SU-DHL-6 (cell line): Measurements from ENCODE around the gene SCAPER.

Experiments
- EZH2phosphoT487 ChIP-seq: fragments of 200-600 bp; sonication (generic), shearing (Covaris generic); conservative IDR thresholded peaks from 2 replicates; pipeline ENCODE4 v1.6.1; 2018; ENCODE audit warnings: mild to moderate bottlenecking, antibody characterized with exemption, low read length, moderate library complexity, mixed read lengths
- TF ChIP-seq, protein P1 (sequence below): fragments of 200-600 bp; sonication (generic); IDR thresholded peaks from one replicate; pipeline ENCODE4 v1.5.1; 2017; ENCODE audit warnings: antibody characterized with exemption, mild to moderate bottlenecking, low read length, moderate library complexity; ENCODE audit not compliant: insufficient read depth, poor library complexity, severe bottlenecking

DNA sequence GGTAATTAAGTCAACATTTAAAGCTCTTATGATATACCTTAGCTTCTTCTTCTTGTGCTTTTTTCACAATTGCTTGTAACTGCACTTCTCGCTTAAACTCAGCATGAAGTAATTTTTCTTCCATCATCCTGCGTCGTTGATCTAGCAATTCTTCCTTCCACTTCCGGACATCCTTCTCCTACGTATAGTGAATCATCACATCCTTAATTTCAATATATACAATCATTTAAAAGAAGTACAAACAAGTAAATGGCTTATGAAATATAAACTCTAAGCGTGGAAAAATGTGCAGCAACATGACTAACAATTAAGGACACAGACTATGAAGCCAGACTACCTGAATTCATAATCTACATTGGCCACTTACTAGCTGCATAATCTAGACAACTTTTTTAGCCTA is 151.4 kb downstream of the SCAPER start:
- TF ChIP-seq, protein P1, sequence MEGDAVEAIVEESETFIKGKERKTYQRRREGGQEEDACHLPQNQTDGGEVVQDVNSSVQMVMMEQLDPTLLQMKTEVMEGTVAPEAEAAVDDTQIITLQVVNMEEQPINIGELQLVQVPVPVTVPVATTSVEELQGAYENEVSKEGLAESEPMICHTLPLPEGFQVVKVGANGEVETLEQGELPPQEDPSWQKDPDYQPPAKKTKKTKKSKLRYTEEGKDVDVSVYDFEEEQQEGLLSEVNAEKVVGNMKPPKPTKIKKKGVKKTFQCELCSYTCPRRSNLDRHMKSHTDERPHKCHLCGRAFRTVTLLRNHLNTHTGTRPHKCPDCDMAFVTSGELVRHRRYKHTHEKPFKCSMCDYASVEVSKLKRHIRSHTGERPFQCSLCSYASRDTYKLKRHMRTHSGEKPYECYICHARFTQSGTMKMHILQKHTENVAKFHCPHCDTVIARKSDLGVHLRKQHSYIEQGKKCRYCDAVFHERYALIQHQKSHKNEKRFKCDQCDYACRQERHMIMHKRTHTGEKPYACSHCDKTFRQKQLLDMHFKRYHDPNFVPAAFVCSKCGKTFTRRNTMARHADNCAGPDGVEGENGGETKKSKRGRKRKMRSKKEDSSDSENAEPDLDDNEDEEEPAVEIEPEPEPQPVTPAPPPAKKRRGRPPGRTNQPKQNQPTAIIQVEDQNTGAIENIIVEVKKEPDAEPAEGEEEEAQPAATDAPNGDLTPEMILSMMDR = no peak
- TF ChIP-seq EZH2phosphoT487 = no peak
